ENCODE measurements around the gene TEX13A.

Gene TEX13A

GRCh38 chrX:105228602-105229001 is 8.1 kb upstream of the TEX13A start:
- no peak for TF ChIP-seq CTCF (IDR thresholded peaks at IDR 0.05)
- Histone ChIP-seq H3K27ac (no peak overlapping the region), H3K36me3 (no peaks in the 10 kb centered on the region), H3K27me3 (no peaks in the 10 kb centered on the region), H3K4me3 (ENCODE audit: low read depth in 1 of 2, low read length in 1 of 2) (no peak overlapping the region), H3K9me3 (no peaks in the 10 kb centered on the region), H3K4me1 (ENCODE audit: control insufficient read depth in 1 of 2, insufficient read depth in 1 of 2, low read depth in 1 of 2, low read length in 1 of 2) (no peaks in the 10 kb centered on the region)

- Histone ChIP-seq H3K36me3 (no peaks in the 10 kb centered on the region), H3K4me1 (ENCODE audit: control insufficient read depth in 1 of 2, insufficient read depth in 1 of 2, low read depth in 1 of 2, low read length in 1 of 2) (no peaks in the 10 kb centered on the region), H3K27ac (no peak overlapping the region), H3K9me3 (no peaks in the 10 kb centered on the region), H3K27me3 (no peaks in the 10 kb centered on the region), H3K4me3 (ENCODE audit: low read depth in 1 of 2, low read length in 1 of 2) (no peak overlapping the region)
- TF ChIP-seq CTCF (IDR thresholded peaks at IDR 0.05) = no peak
Measured at GRCh38 chrX:105226499-105226898, 6.0 kb upstream of the TEX13A start.

GRCh38 chrX:105221374-105221773 is 880 bp upstream of the TEX13A start:
- H3K27ac ChIP-seq = no peak overlapping the region
- H3K4me3 ChIP-seq (ENCODE audit: low read depth in 1 of 2, low read length in 1 of 2) = no peak overlapping the region
- TF ChIP-seq CTCF (IDR thresholded peaks at IDR 0.05) = no peak
- H3K9me3 ChIP-seq = no peaks in the 10 kb centered on the region
- H3K4me1 ChIP-seq (ENCODE audit: control insufficient read depth in 1 of 2, insufficient read depth in 1 of 2, low read depth in 1 of 2, low read length in 1 of 2) = no peaks in the 10 kb centered on the region
- no peaks in the 10 kb centered on the region for H3K27me3 ChIP-seq
- H3K36me3 ChIP-seq = no peaks in the 10 kb centered on the region

GRCh38 chrX:105219454-105220401 is 766 bp downstream of the TEX13A start:
- no peaks in the 10 kb centered on the region for H3K9me3 ChIP-seq
- H3K4me1 ChIP-seq (ENCODE audit: control insufficient read depth in 1 of 2, insufficient read depth in 1 of 2, low read depth in 1 of 2, low read length in 1 of 2) = no peaks in the 10 kb centered on the region
- H3K4me3 ChIP-seq (ENCODE audit: low read depth in 1 of 2, low read length in 1 of 2) = no peak overlapping the region
- no peak overlapping the region for H3K27ac ChIP-seq
- no peaks in the 10 kb centered on the region for H3K36me3 ChIP-seq
- H3K27me3 ChIP-seq = no peaks in the 10 kb centered on the region
- no peak for TF ChIP-seq CTCF (IDR thresholded peaks at IDR 0.05)

GRCh38 chrX:105211066-105211575 is 9.4 kb downstream of the TEX13A start:
- Histone ChIP-seq H3K36me3 (no peaks in the 10 kb centered on the region), H3K27ac (no peak overlapping the region), H3K4me1 (ENCODE audit: control insufficient read depth in 1 of 2, insufficient read depth in 1 of 2, low read depth in 1 of 2, low read length in 1 of 2) (no peaks in the 10 kb centered on the region), H3K4me3 (ENCODE audit: low read depth in 1 of 2, low read length in 1 of 2) (no peak overlapping the region), H3K9me3 (no peaks in the 10 kb centered on the region), H3K27me3 (no peaks in the 10 kb centered on the region)
- no peak for TF ChIP-seq CTCF (IDR thresholded peaks at IDR 0.05)

Data from neutrophil (primary cell).